KOPT-K1 (cell line): ENCODE measurements around the gene OXTR.

Experiments used
- H3K27ac ChIP-seq: fragments of 200-600 bp; sonication (generic); 2 replicates; pipeline ENCODE4 v1.5.1; 2016; ENCODE audit warnings: antibody characterized with exemption, mild to moderate bottlenecking, low read depth, low read length; ENCODE audit not compliant: poor library complexity, severe bottlenecking
- H3K36me3 ChIP-seq: fragments of 200-600 bp; sonication (generic); 2 replicates; pipeline ENCODE4 v1.5.1; 2017; ENCODE audit warnings: antibody characterized with exemption, mild to moderate bottlenecking, low read length, moderate library complexity; ENCODE audit not compliant: insufficient read depth
- H3K9me3 ChIP-seq: fragments of 200-600 bp; sonication (generic); 2 replicates; pipeline ENCODE4 v1.5.1; 2017; ENCODE audit warnings: antibody characterized with exemption, low read length, mild to moderate bottlenecking; ENCODE audit not compliant: insufficient read depth, poor library complexity, severe bottlenecking

The OXTR gene

GRCh38 chr3:8769088-8769822 is at the start of gene OXTR:
Gene OXTR, minus strand, starts transcription at chr3:8769613. Its CDS starts 1,426 bp downstream, at chr3:8768187.
- H3K36me3 ChIP-seq: no peaks in the 10 kb centered on the region
- no peak within 1 kb of the TSS for H3K27ac ChIP-seq
- H3K9me3 ChIP-seq: peaks cover 6% of the 10 kb centered on the region

GRCh38 chr3:8817486-8817885 is 48.1 kb upstream of the OXTR start:
- Histone ChIP-seq H3K9me3 (peaks cover 37% of the 10 kb centered on the region), H3K36me3 (no peaks in the 10 kb centered on the region), H3K27ac (no peak overlapping the region)

GRCh38 chr3:8816106-8816505 is 46.7 kb upstream of the OXTR start:
- Histone ChIP-seq H3K9me3 (peaks cover 36% of the 10 kb centered on the region), H3K27ac (no peak overlapping the region), H3K36me3 (no peaks in the 10 kb centered on the region)

- Histone ChIP-seq H3K9me3 (peaks cover 9% of the 10 kb centered on the region), H3K27ac (no peak overlapping the region), H3K36me3 (no peaks in the 10 kb centered on the region)
Measured at GRCh38 chr3:8813411-8813810, 44.0 kb upstream of the OXTR start.

GRCh38 chr3:8810561-8810960 is 41.1 kb upstream of the OXTR start:
- Histone ChIP-seq H3K9me3 (no peaks in the 10 kb centered on the region), H3K36me3 (no peaks in the 10 kb centered on the region), H3K27ac (no peak overlapping the region)

- Histone ChIP-seq H3K27ac (no peak overlapping the region), H3K36me3 (no peaks in the 10 kb centered on the region), H3K9me3 (no peaks in the 10 kb centered on the region)
Measured at GRCh38 chr3:8805774-8806173, 36.4 kb upstream of the OXTR start.

GRCh38 chr3:8802256-8802655 is 32.8 kb upstream of the OXTR start:
- H3K9me3 ChIP-seq: peaks cover 11% of the 10 kb centered on the region
- no peak overlapping the region for H3K27ac ChIP-seq

GRCh38 chr3:8800016-8800415 is 30.6 kb upstream of the OXTR start:
- H3K9me3 ChIP-seq: peaks cover 11% of the 10 kb centered on the region
- no peaks in the 10 kb centered on the region for H3K36me3 ChIP-seq
- no peak overlapping the region for H3K27ac ChIP-seq

More at GRCh38 chr3:8802256-8802655, 32.8 kb upstream of the OXTR start:
- H3K36me3 ChIP-seq: no peaks in the 10 kb centered on the region

- Histone ChIP-seq H3K27ac (no peak overlapping the region), H3K9me3 (peaks cover 2% of the 10 kb centered on the region), H3K36me3 (no peaks in the 10 kb centered on the region)
Measured at GRCh38 chr3:8794247-8794646, 24.8 kb upstream of the OXTR start.

- Histone ChIP-seq H3K27ac (no peak overlapping the region), H3K9me3 (peaks cover 5% of the 10 kb centered on the region), H3K36me3 (no peaks in the 10 kb centered on the region)
Measured at GRCh38 chr3:8793242-8793641, 23.8 kb upstream of the OXTR start.

GRCh38 chr3:8790529-8790928 is 21.1 kb upstream of the OXTR start:
- H3K36me3 ChIP-seq: no peaks in the 10 kb centered on the region
- H3K9me3 ChIP-seq: peaks cover 5% of the 10 kb centered on the region
- no peak overlapping the region for H3K27ac ChIP-seq

GRCh38 chr3:8784676-8785435 is 15.4 kb upstream of the OXTR start:
- no peaks in the 10 kb centered on the region for H3K36me3 ChIP-seq
- no peak overlapping the region for H3K27ac ChIP-seq
- H3K9me3 ChIP-seq: peaks cover 5% of the 10 kb centered on the region

GRCh38 chr3:8780279-8780678 is 10.9 kb upstream of the OXTR start:
- H3K27ac ChIP-seq: no peak overlapping the region
- H3K9me3 ChIP-seq: no peaks in the 10 kb centered on the region
- H3K36me3 ChIP-seq: no peaks in the 10 kb centered on the region

GRCh38 chr3:8778475-8778874 is 9.1 kb upstream of the OXTR start:
- H3K27ac ChIP-seq: no peak overlapping the region
- no peaks in the 10 kb centered on the region for H3K9me3 ChIP-seq
- H3K36me3 ChIP-seq: no peaks in the 10 kb centered on the region

GRCh38 chr3:8777978-8778267 is 8.5 kb upstream of the OXTR start:
- no peaks in the 10 kb centered on the region for H3K9me3 ChIP-seq
- H3K36me3 ChIP-seq: no peaks in the 10 kb centered on the region
- no peak overlapping the region for H3K27ac ChIP-seq
